ENCODE results near the gene SERTAD4. TPM values are rescaled to one million over a fixed set of nuclear protein-coding genes. Genes with fewer than 3 reads are reported as not detected.

The SERTAD4 gene
- total RNA-seq, 1 donor from 2014 or later: 11.4 TPM

DNA sequence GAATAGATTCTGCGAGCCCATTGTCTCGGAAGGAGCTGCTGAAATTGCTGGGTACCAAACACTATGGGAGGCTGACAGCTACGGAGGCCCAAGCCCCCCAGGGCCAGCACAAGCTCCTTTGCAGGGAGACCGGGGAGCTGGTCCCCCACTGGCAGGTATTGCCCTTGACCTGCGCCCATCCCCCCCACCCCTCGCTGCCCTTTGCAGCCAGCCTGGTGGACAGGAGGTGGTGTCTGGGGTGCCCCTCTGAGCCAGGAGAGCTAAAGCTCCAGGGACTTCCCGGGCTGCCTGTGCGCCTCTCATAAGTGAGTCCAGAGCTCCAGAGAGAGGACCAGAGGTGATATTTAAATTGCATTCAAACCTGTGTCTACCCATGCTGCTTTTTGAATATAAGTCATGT lies 5.4 kb downstream of the SERTAD4 start:
- no peak overlapping the region for H3K4me3 Mint-ChIP-seq
- TF ChIP-seq, protein P1, sequence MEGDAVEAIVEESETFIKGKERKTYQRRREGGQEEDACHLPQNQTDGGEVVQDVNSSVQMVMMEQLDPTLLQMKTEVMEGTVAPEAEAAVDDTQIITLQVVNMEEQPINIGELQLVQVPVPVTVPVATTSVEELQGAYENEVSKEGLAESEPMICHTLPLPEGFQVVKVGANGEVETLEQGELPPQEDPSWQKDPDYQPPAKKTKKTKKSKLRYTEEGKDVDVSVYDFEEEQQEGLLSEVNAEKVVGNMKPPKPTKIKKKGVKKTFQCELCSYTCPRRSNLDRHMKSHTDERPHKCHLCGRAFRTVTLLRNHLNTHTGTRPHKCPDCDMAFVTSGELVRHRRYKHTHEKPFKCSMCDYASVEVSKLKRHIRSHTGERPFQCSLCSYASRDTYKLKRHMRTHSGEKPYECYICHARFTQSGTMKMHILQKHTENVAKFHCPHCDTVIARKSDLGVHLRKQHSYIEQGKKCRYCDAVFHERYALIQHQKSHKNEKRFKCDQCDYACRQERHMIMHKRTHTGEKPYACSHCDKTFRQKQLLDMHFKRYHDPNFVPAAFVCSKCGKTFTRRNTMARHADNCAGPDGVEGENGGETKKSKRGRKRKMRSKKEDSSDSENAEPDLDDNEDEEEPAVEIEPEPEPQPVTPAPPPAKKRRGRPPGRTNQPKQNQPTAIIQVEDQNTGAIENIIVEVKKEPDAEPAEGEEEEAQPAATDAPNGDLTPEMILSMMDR (conservative IDR thresholded peaks at IDR 0.05): no peak
- no peaks in the 10 kb centered on the region for H3K9me3 Mint-ChIP-seq
- peaks cover 18% of the 10 kb centered on the region for H3K27me3 Mint-ChIP-seq
- no peak for DNase-seq (ENCODE audit: extremely low spot score, unreplicated experiment)
- H3K27ac Mint-ChIP-seq: no peak overlapping the region
- peaks cover 36% of the 10 kb centered on the region for H3K4me1 Mint-ChIP-seq (ENCODE audit: unreplicated experiment)
- peaks cover 12% of the 10 kb centered on the region for H3K36me3 Mint-ChIP-seq

DNA sequence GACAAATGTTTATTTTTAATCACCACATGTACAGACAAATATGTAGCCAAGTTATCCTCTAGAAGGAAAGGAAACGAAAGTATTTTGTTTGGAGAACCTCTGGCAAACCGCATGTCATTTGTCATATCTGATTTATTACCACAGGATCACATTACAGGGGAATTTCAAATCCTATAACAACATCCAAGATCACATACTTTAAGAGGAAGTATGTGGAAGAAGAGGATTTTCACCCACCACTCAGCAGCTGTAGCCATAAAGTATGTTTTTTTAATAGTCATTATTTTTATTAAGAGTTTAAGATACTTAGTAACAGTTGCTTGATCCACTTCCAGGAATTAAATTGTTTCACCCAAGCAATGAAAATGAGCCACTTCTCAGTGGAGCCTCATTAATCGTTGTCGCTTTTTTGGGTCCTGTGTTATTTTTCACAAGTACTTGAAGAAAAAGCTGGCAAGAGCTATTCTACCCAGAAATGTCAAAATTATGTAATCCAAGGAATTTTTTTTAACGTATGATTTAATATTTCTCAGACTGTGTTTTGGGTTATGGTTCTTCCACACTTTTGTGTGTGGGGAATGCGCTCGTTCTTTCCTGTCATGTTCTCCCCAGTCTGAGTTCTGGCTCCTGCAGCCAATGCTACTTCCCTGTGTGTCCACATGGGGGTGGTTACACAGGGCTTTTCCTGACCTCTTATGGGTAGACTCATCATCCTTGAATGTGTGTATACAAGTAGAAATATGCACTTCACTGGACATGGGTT lies 6.9 kb downstream of the SERTAD4 start:
- peak overlapping the region; percentile 26 for H3K4me3 Mint-ChIP-seq
- TF ChIP-seq, protein P1 (conservative IDR thresholded peaks at IDR 0.05): peak; percentile 70
- H3K27me3 Mint-ChIP-seq: peaks cover 14% of the 10 kb centered on the region
- H3K4me1 Mint-ChIP-seq (ENCODE audit: unreplicated experiment): peaks cover 34% of the 10 kb centered on the region
- no peak for DNase-seq (ENCODE audit: extremely low spot score, unreplicated experiment)
- no peak overlapping the region for H3K27ac Mint-ChIP-seq
- no peaks in the 10 kb centered on the region for H3K9me3 Mint-ChIP-seq
- H3K36me3 Mint-ChIP-seq: peaks cover 12% of the 10 kb centered on the region

DNA sequence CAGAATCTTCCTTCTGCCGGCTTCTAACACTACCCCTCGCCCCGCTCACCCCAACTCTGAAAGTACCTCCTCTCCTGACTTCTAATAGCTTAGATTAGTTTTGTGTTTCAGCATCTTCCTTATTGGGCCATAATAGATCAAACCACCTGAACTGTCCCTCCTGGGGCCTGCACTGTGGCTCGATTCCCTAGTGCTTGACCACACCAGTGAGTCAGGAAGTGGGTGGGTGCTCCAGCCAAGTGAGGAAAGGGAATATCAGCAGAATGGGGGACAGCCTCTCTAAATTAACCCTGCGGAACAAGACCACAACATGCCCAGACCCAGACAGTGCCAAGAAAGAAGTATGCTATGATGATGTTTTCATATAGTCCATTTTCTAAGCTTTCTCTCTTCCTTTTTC lies 8.5 kb downstream of the SERTAD4 start:
- TF ChIP-seq, protein P1 (conservative IDR thresholded peaks at IDR 0.05): no peak
- H3K4me1 Mint-ChIP-seq (ENCODE audit: unreplicated experiment): peaks cover 28% of the 10 kb centered on the region
- DNase-seq (ENCODE audit: extremely low spot score, unreplicated experiment): no peak

DNA sequence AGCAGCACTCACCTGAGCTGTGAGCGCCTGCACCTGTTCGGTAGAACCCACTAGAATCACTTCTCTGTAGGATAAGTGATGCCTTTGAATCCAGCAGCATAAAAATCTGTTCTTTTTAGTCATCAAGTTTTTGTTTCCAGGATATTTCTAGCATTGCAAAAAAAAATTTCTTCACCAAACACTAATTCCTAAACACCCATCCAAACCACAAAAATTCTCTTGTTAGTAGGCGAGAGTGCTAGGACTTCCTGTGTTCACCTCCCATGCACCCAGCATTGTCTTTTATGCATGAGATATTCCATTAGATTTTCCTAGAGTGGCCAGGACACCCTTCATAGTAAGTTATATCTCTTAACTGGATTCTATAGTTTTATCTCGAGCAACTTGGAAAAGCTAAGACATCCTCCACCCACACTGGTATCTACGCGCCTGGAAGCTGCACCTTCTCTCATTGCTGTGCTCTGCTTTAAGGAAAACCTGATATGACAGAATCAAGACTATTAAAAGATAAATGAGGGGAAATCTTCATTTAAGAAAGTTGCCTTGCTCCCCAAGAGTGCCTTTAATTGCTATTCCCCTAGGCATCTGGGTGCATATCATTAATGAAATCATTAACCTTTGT lies 12.3 kb downstream of the SERTAD4 start:
- Mint-ChIP-seq H3K36me3 (peaks cover 12% of the 10 kb centered on the region), H3K27me3 (no peaks in the 10 kb centered on the region), H3K27ac (no peak overlapping the region), H3K9me3 (no peaks in the 10 kb centered on the region), H3K4me1 (ENCODE audit: unreplicated experiment) (peaks cover 6% of the 10 kb centered on the region), H3K4me3 (no peak overlapping the region)
- TF ChIP-seq, protein P1 (conservative IDR thresholded peaks at IDR 0.05): no peak
- no peak for DNase-seq (ENCODE audit: extremely low spot score, unreplicated experiment)

More for the DNA sequence above, 8.5 kb downstream of the SERTAD4 start:
- Mint-ChIP-seq H3K27me3 (peaks cover 4% of the 10 kb centered on the region), H3K9me3 (no peaks in the 10 kb centered on the region), H3K36me3 (peaks cover 12% of the 10 kb centered on the region), H3K27ac (no peak overlapping the region), H3K4me3 (no peak overlapping the region)

DNA sequence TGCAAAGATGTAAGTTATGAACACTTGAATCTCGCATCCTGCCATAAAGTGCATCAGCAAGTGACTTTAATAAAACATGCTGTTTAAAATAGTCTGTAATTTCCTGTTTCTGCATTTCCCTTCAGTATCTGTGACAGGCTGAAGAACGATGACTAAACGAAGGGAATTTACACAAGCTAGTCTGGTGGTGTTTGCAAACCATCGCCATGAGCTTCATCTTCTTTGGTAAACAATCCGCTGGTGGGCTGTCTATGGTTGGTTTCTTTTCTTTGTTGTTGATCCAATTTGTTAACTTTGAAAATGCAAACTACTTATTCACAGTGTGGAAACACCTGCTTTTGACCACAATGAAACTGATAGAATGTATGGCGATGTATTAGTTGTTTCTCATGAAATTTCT lies 13.9 kb downstream of the SERTAD4 start:
- TF ChIP-seq, protein P1 (conservative IDR thresholded peaks at IDR 0.05): no peak
- H3K4me3 Mint-ChIP-seq: no peak overlapping the region
- peaks cover 10% of the 10 kb centered on the region for H3K4me1 Mint-ChIP-seq (ENCODE audit: unreplicated experiment)
- DNase-seq (ENCODE audit: extremely low spot score, unreplicated experiment): no peak
- H3K36me3 Mint-ChIP-seq: peaks cover 6% of the 10 kb centered on the region
- H3K27me3 Mint-ChIP-seq: peaks cover 10% of the 10 kb centered on the region
- H3K9me3 Mint-ChIP-seq: no peaks in the 10 kb centered on the region
- no peak overlapping the region for H3K27ac Mint-ChIP-seq

Measured in type B pancreatic cell (in vitro differentiated cells).